Measurements from ENCODE around the gene ANKRD13C.

ANKRD13C gene

GRCh38 chr1:70293186-70293843 is 61.2 kb downstream of the ANKRD13C start:
- DNase-seq (ENCODE audit: low read depth), result no peak

- DNase-seq (ENCODE audit: low read depth), result no peak
These were observed 64.3 kb downstream of the ANKRD13C start for GRCh38 chr1:70290218-70290617.

GRCh38 chr1:70288166-70288565 is 66.4 kb downstream of the ANKRD13C start:
- no peak for DNase-seq (ENCODE audit: low read depth)

GRCh38 chr1:70286453-70286852 is 68.1 kb downstream of the ANKRD13C start:
- no peak for DNase-seq (ENCODE audit: low read depth)

GRCh38 chr1:70284366-70284765 is 70.2 kb downstream of the ANKRD13C start:
- DNase-seq (ENCODE audit: low read depth), result no peak

GRCh38 chr1:70278710-70279109 is 75.8 kb downstream of the ANKRD13C start:
- DNase-seq (ENCODE audit: low read depth), result no peak

GRCh38 chr1:70277875-70278274 is 76.6 kb downstream of the ANKRD13C start:
- no peak for DNase-seq (ENCODE audit: low read depth)

GRCh38 chr1:70265946-70266345 is 88.6 kb downstream of the ANKRD13C start:
- no peak for DNase-seq (ENCODE audit: low read depth)

- DNase-seq (ENCODE audit: low read depth), result no peak
These were observed 89.7 kb downstream of the ANKRD13C start for GRCh38 chr1:70264839-70265238.

GRCh38 chr1:70256664-70257063 is 97.9 kb downstream of the ANKRD13C start:
- no peak for DNase-seq (ENCODE audit: low read depth)

GRCh38 chr1:70248729-70249128 is 105.8 kb downstream of the ANKRD13C start:
- DNase-seq (ENCODE audit: low read depth), result no peak

GRCh38 chr1:70247768-70248167 is 106.8 kb downstream of the ANKRD13C start:
- no peak for DNase-seq (ENCODE audit: low read depth)

GRCh38 chr1:70247122-70247521 is 107.4 kb downstream of the ANKRD13C start:
- no peak for DNase-seq (ENCODE audit: low read depth)

GRCh38 chr1:70239940-70240339 is 114.6 kb downstream of the ANKRD13C start:
- no peak for DNase-seq (ENCODE audit: low read depth)

GRCh38 chr1:70234733-70235132 is 119.8 kb downstream of the ANKRD13C start:
- DNase-seq (ENCODE audit: low read depth), result no peak

GRCh38 chr1:70231475-70231874 is 123.0 kb downstream of the ANKRD13C start:
- no peak for DNase-seq (ENCODE audit: low read depth)

- DNase-seq (ENCODE audit: low read depth), result no peak
These were observed 125.9 kb downstream of the ANKRD13C start for GRCh38 chr1:70228670-70229069.

GRCh38 chr1:70227439-70227838 is 127.1 kb downstream of the ANKRD13C start:
- DNase-seq (ENCODE audit: low read depth), result no peak

- DNase-seq (ENCODE audit: low read depth), result no peak
These were observed 129.6 kb downstream of the ANKRD13C start for GRCh38 chr1:70224954-70225353.

- no peak for DNase-seq (ENCODE audit: low read depth)
These were observed 131.7 kb downstream of the ANKRD13C start for GRCh38 chr1:70222716-70223235.

GRCh38 chr1:70221238-70222121 is 133.0 kb downstream of the ANKRD13C start, which contains the start of gene SRSF11:
SRSF11 (plus strand) TSS chr1:70221380; CDS start chr1:70221637, 257 bp downstream.
- DNase-seq (ENCODE audit: low read depth), result peak; percentile 97

- no peak for DNase-seq (ENCODE audit: low read depth)
These were observed 133.8 kb downstream of the ANKRD13C start for GRCh38 chr1:70220517-70221237.

All from stimulated activated CD8-positive, alpha-beta memory T cell treated with anti-CD3 and anti-CD28 coated beads, Interleukin-4, amount 100 ng/mL, for 24 hours (primary cell).